Measurements from ENCODE around the gene CACTIN.
"Not testable (repeated sequence)": the region's sequence is repeated elsewhere in the genome, so short reads cannot be mapped to it uniquely, and the experiment has no call there.

The CACTIN gene

GRCh38 chr19:3646336-3647092 lies 19.9 kb upstream of the CACTIN start:
- no peak for DNase-seq (ENCODE audit: low read depth)

- no peak for DNase-seq (ENCODE audit: low read depth)
Measured at GRCh38 chr19:3645726-3646125, 19.1 kb upstream of the CACTIN start.

- DNase-seq (ENCODE audit: low read depth) = no peak
Measured at GRCh38 chr19:3645067-3645396, 18.4 kb upstream of the CACTIN start.

- DNase-seq (ENCODE audit: low read depth) = no peak
Measured at GRCh38 chr19:3644351-3645066, 17.9 kb upstream of the CACTIN start.

- DNase-seq (ENCODE audit: low read depth) = no peak
Measured at GRCh38 chr19:3643674-3644313, 17.2 kb upstream of the CACTIN start.

- DNase-seq (ENCODE audit: low read depth) = no peak
Measured at GRCh38 chr19:3642987-3643673, 16.5 kb upstream of the CACTIN start.

- no peak for DNase-seq (ENCODE audit: low read depth)
Measured at GRCh38 chr19:3642296-3642695, 15.7 kb upstream of the CACTIN start.

- DNase-seq (ENCODE audit: low read depth) = no peak
Measured at GRCh38 chr19:3641515-3642269, 15.1 kb upstream of the CACTIN start.

GRCh38 chr19:3639479-3639878 lies 12.9 kb upstream of the CACTIN start:
- no peak for DNase-seq (ENCODE audit: low read depth)

GRCh38 chr19:3638208-3639193 lies 11.9 kb upstream of the CACTIN start:
- DNase-seq (ENCODE audit: low read depth) = no peak

- DNase-seq (ENCODE audit: low read depth) = no peak
Measured at GRCh38 chr19:3637621-3638020, 11.0 kb upstream of the CACTIN start.

GRCh38 chr19:3636962-3637361 lies 10.4 kb upstream of the CACTIN start:
- no peak for DNase-seq (ENCODE audit: low read depth)

- no peak for DNase-seq (ENCODE audit: low read depth)
Measured at GRCh38 chr19:3636506-3636905, 9.9 kb upstream of the CACTIN start.

- no peak for DNase-seq (ENCODE audit: low read depth)
Measured at GRCh38 chr19:3634496-3635045, 8.0 kb upstream of the CACTIN start.

- DNase-seq (ENCODE audit: low read depth) = no peak
Measured at GRCh38 chr19:3633559-3633988, 7.0 kb upstream of the CACTIN start.

- DNase-seq (ENCODE audit: low read depth) = no peak
Measured at GRCh38 chr19:3632739-3633558, 6.4 kb upstream of the CACTIN start.

- no peak for DNase-seq (ENCODE audit: low read depth)
Measured at GRCh38 chr19:3632098-3632497, 5.5 kb upstream of the CACTIN start.

GRCh38 chr19:3631053-3631861 lies 4.7 kb upstream of the CACTIN start:
- DNase-seq (ENCODE audit: low read depth) = no peak

- DNase-seq (ENCODE audit: low read depth) = not testable (repeated sequence)
Measured at GRCh38 chr19:3628766-3629165, 2.2 kb upstream of the CACTIN start.

All from fibroblast of the conjunctiva (primary cell).